HG03378 (cell line): ENCODE data around the gene JPH2.
"Not testable (repeated sequence)": the region's sequence is repeated elsewhere in the genome, so short reads cannot be mapped to it uniquely, and the experiment has no call there.

Experiments
- ATAC-seq: cut with Tn5 transposase; IDR thresholded peaks from one replicate; pipeline ENCODE4 v1.9.1; 2021; ENCODE audit warnings: mild to moderate bottlenecking, moderate library complexity; ENCODE audit not compliant: unreplicated experiment

Gene JPH2

DNA sequence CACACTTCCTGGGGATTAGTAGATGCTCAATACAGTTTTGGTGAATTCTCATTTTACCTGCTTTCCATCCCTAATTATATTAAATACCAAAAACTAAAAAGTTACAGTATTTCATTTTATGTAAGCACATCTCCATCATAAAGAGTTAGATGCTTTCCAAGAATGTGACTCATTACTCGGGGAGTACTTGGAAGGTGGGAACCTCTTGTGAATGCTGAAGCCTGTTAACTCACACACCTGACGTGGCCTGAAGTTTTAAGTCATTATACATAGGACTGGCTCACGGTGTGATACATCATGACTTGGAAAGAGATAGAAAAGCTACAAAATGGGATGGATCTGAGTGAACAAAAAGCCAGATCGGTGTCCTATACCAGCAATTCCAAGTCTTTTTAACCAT lies 25.8 kb upstream of the JPH2 start:
- no peak for ATAC-seq

DNA sequence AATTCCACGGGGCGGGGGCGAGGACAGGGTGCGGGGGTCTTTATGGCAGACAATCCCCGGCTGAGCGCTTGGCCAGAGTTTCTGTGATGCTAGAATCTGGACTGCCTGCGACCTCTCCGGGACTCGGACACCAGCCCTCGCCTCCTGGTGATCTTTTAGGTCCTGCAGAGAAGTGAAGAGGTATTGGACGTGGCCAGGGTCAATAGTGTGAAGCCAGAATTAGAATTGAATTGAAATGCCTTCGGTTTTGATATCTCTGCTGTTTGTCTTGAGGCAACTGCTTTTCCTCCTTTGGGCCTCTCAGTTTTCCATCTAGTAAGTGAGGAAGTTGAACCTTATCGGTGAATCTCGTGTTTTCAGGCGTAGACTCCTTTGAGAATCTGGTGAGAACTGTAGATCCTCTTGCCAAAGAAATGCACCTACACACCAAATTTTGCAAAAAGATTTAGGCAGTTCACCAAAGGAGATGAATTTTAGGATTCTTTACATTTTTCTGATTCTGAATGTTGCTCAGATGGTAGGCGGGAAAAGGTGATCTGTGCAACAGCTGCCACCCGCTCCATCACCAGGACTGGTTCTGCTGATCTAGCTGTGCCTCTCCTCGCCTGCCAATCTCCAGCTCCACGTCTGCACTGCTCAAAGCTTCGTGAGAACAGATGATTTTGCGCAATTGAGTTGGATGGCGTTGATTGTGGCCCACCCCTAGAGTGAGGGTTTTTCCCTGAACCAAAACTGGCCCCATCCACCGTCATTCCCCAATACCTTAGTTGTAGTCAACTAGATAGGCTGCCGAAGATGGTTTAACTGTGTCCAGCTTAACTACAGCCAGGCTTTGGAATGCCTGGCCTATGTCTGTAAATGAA lies 24.4 kb upstream of the JPH2 start:
- ATAC-seq: no peak

DNA sequence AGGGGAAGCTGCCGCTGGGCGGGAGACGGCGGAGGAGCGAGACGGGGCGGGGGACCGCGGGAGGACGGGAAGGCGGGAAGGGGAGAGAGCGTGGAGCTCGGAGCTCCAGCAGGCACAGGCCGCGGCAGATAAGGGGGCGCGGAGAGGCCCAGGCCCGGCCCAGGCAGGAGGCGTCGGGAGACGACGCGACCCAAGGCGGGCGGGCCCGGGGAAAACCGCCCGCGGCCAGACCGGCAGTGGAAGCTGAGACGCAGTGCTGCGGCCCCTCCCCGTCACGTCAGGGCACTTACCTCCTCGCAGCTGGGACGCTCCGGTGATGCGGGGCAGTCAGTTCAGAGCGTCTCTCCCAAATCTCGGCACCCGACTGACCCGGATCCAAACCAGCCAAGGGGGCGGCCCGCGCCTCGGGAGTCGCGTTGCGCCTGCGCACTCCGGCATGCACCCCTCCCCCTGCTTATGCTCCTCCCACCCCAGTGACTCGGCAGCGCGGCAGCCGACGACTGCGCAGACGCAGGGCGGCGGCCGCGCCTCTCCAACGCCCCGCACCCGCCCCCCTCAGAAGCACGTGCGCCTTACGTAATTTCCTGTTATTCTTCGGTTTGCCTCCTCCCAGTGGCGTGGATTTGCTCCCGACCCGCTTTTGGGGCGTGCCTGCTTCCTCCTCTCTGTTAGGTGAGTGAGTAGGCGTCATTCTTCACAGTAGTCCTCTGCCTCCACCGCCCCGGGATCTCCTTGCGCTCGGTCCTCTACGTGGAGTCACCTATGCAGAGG lies 23.6 kb upstream of the JPH2 start, which contains the start of gene OSER1:
OSER1 (minus strand) TSS at position 366 of the 771 bp plus-strand sequence. CDS start 3,814 bp downstream, outside the sequence.
- ATAC-seq: peak; percentile 67

- peak; percentile 4 for ATAC-seq
Measured at GRCh38 chr20:44209686-44210405, 22.9 kb upstream of the JPH2 start.

DNA sequence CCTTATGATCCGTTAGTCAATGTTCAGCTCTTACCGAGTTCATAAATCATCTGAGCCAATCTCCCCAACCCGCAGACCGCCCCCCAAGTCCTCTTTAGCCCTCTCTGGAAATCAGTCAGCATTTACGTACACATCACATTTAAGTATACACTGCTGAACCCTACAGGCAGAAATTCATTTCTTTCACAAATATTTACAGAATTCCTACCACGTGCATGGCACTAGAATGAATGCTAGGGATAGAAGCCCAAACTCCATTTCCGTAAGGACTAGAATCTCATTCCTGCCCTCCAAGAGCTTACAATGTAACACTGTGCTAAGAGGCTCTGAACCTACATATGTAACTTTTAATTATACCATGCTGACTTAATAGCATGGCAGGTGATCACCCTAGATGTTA lies 21.8 kb upstream of the JPH2 start:
- ATAC-seq: no peak

- no peak for ATAC-seq
Measured at GRCh38 chr20:44208165-44208564, 21.2 kb upstream of the JPH2 start.

GRCh38 chr20:44207126-44207723 lies 20.2 kb upstream of the JPH2 start:
- ATAC-seq: no peak

GRCh38 chr20:44206132-44206531 lies 19.1 kb upstream of the JPH2 start:
- no peak for ATAC-seq

- ATAC-seq: no peak
Measured at GRCh38 chr20:44204832-44205215, 17.8 kb upstream of the JPH2 start.

DNA sequence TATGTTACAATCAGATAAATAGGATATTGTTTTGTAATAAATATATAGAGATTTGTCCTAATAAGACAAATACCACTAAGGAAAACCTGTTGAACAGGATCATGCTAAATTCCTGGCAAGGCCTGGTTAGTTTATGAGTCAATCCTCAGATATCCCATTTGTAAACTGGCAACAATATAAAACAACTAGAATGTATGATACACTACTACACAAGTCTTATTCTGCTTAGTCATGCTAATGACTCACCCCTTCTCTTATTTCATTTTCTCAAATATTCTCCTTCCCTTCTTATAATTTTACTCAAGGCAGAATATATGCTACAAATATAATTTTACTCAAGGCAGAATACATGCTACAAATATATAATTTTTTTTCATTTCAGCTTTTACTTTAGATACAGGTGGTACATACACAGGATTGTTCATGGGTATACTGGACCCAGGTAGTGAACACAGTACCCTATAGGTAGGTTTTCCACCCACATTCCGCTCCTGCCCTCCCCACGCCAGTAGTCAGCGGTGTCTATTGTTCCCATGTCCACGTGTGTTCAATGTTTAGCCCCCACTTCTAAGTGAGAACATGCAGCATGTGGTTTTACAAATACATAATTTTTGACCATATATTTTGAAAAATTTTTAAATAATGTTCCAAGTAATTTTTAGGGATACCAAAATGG lies 17.3 kb upstream of the JPH2 start:
- no peak for ATAC-seq

- ATAC-seq: no peak
Measured at GRCh38 chr20:44203161-44203560, 16.2 kb upstream of the JPH2 start.

DNA sequence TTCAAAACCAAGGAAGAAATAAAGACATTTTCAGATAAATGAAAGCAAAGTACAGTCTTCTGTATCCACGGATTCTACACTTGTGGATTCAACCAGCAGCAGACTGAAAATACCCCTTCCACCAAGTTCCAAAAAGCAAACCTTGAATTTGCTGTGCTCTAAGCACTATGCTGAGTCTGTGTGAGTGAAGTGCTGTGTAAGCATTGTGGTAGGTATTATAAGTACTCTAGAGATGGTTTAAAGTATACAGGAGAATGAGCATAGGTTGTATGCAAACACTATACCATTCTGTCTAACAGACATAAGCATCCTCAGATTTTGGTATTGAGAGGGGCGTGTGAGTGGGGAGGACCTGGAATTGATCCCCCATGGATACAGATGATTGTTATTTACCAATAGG lies 14.0 kb upstream of the JPH2 start:
- ATAC-seq: no peak

DNA sequence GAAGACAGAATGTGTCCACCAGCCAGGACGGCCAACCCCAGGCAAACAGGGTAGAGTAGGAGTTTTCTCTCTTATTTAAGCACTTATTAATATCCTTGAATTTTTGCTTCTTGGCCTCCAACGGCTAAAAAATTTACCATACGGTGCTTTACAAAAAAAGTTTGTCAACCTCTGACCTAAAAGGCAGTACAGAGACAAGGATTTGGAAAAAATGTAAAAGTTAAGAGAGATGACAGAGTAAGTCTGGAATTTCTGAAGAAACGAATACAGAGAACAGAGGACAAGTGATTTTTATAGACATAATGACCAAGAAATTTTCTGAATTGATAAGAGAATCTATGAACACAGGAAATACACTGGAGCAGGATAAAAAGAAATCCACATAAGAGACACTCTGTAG lies 13.4 kb upstream of the JPH2 start:
- no peak for ATAC-seq

DNA sequence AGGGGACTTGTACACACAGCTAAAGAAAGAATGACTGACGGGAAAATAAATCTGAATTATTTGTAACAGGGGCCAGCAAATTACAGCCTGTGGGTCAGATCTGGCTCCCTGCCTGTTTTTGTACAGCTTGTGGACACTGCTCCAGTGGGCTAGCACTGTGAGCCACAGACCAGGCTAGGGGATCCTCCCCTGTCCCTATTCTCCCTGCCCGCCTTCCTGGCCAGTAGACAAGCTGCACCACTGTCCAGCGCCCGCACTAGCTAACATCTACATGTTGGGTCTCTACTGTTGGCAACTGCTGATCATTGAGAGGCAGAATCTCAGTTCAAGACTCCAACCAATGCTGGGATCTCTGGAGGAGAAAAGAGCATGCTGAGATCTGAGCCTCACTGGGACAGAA lies 12.9 kb upstream of the JPH2 start:
- no peak for ATAC-seq

GRCh38 chr20:44198872-44199271 lies 11.9 kb upstream of the JPH2 start:
- no peak for ATAC-seq

DNA sequence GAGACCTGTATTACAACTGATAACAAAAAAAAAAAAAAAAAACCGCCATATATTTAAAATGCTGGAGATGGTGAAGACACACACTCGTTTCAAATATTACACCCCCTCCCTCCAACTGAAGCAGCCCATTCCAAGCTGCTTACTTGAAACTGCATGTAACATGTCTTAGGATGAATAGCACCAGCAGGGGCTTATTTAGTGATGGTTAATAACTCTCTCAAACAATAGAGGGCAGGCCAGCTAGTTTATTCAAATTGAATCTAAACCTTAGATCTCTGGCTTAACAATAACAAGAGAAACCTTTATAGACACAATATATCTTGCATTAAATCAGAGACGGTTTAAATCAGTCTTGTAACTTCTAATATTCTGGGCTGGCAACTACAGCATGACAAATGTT lies 9.3 kb upstream of the JPH2 start:
- no peak for ATAC-seq

DNA sequence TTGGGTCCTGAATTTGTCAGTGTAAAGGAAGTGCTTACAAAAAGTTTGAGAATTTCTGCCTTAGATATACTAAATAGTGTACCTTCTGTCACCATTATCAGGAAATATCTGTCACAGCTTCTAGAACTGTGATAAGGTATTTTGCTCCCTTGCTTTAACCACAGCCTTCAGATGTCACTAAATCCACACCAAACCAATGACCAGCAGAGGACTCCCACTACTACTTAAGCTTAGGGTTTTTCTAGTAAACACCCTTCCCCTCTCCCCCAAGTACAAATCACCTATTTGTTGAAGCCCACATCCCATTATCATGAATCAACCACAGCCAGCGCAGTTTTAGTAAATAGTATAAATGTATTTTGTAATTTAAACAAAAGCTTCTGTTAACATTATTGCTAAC lies 8.6 kb upstream of the JPH2 start:
- ATAC-seq: no peak

DNA sequence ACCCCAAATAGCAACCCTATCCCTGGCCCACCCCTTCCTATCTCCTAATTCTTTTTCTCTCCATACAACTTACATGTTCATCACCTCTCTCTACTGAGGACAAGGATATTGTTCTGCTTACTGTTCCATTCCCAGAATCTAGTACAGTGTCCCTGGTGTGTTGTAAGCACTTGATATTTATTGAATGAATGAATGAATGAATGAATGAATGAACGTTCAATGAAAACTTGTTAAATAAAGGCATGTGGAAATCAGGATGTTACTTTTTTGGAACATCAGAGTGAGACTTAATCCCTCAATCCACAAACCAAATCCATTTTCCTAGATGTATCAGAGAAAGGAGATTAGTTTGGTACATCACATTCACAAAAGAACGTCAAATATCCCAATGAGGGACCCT lies 6.8 kb upstream of the JPH2 start:
- no peak for ATAC-seq

GRCh38 chr20:44191640-44192039 lies 4.7 kb upstream of the JPH2 start:
- ATAC-seq: not testable (repeated sequence)

DNA sequence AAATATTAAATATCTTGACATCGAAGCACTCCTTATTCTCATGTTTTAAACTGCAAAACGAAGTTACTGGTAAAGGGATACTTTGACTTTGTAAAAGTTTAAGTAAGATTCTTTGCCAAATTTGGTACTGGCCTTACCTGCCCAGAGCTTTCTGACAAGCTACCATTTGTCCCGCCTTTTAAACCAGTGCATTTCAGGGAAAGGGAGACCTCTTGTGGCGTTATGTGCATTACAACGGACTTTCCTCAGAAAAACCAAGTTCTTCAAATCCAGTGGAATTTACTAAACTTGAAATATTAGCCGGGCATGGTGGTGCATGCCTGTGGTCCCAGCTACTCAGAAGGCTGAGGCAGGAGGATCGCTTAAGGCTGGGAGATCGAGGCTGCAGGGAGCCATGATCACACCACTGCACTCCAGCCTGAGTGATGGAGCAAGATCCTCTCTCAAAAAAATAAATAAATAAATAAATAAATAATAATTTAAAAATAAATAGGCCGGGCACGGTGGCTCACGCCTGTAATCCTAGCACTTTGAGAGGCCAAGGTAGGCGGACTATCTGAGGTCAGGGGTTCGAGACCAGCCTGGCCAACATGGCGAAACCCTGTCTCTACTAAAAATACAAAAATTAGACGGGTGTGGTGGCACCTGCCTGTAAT lies 3.3 kb upstream of the JPH2 start:
- not testable (repeated sequence) for ATAC-seq
